Gastroesophageal sphincter (tissue), 4 donors: ENCODE data around the gene EIF4E2. TPM values are rescaled to one million over a fixed set of nuclear protein-coding genes. Genes with fewer than 3 reads are reported as not detected.

ENCODE experiments used
- ATAC-seq: fragments of 150-250 bp; one replicate; pipeline ENCODE4 v1.9.1; 2016; ENCODE audit warnings: mild to moderate bottlenecking, moderate library complexity
- H3K27ac ChIP-seq, 4 donors: fragments of 200-600 bp; sonication (generic) in 3 of 4; 1 replicate in 3 of 4; 2 replicates in 1 of 4; pipeline ENCODE4 v1.5.1; 2016 to 2019
- H3K27me3 ChIP-seq: fragments of 200-600 bp; sonication (generic); one replicate; pipeline ENCODE4 v1.5.1; 2019
- H3K36me3 ChIP-seq, 2 donors: fragments of 200-600 bp; sonication (generic); one replicate each; pipeline ENCODE4 v1.5.1; 2019; ENCODE audit warnings: control low read depth in 1 of 2
- H3K4me1 ChIP-seq, 3 donors: fragments of 200-600 bp; sonication (generic); 1 replicate in 2 of 3; 2 replicates in 1 of 3; pipeline ENCODE4 v1.5.1; 2016 to 2019; ENCODE audit warnings: control low read depth in 2 of 3
- H3K4me3 ChIP-seq, 2 donors: fragments of 200-600 bp; sonication (generic); one replicate each; pipeline ENCODE4 v1.5.1; 2019; ENCODE audit warnings: mild to moderate bottlenecking in 1 of 2, moderate library complexity in 1 of 2
- H3K9me3 ChIP-seq, 3 donors: fragments of 200-600 bp; sonication (generic); one replicate each; pipeline ENCODE4 v1.5.1; 2017 to 2019; ENCODE audit warnings: control low read depth in 2 of 3
- CTCF ChIP-seq, 4 experiments: fragments of 200-600 bp in 2 of 4; fragments of 450-650 bp in 2 of 4; sonication (generic) in 1 of 4; IDR thresholded peaks; one replicate each; pipeline ENCODE4 v1.5.1; 2017 to 2019; ENCODE audit warnings: antibody characterized with exemption in 4 of 4, mild to moderate bottlenecking in 2 of 4, moderate library complexity in 2 of 4
- EP300 ChIP-seq: sonication (generic); formaldehyde crosslinking; IDR thresholded peaks from one replicate; pipeline ENCODE4 v1.6.1; 2017; ENCODE audit warnings: antibody characterized with exemption, mild to moderate bottlenecking
- POLR2A ChIP-seq, 2 donors: fragments of 450-650 bp; IDR thresholded peaks; one replicate each; pipeline ENCODE4 v1.6.1; 2017; ENCODE audit warnings: antibody characterized with exemption in 2 of 2, mild to moderate bottlenecking in 2 of 2, moderate library complexity in 1 of 2
- POLR2AphosphoS5 ChIP-seq: sonication (generic); formaldehyde crosslinking; IDR thresholded peaks from one replicate; pipeline ENCODE4 v1.6.1; 2017; ENCODE audit warnings: antibody characterized with exemption
- WGBS, 2 donors: methylation state at CpG; one replicate each; pipeline ENCODE4 v1.1.5; 2018; ENCODE audit warnings: low coverage in 1 of 2; 5-methylcytosine and 5-hydroxymethylcytosine counted together
- total RNA-seq, 4 donors: library from RNA; depleted of rRNA; stranded (reverse); fragments of >200 nt; gene quantifications; one replicate each; pipeline ENCODE4 v1.1.0, GENCODE V29; 2016

EIF4E2 gene
- total RNA-seq, 4 donors from 2014 or later = 41.6 to 61.6 (median 51.1) TPM

- Histone ChIP-seq H3K36me3 (no peaks in the 10 kb centered on the region), H3K4me1 (peaks cover 0 to 44% (median 25%) of the 10 kb centered on the region in 3 donors), H3K27ac (no peak overlapping the region), H3K27me3 (peaks cover 81% of the 10 kb centered on the region), H3K4me3 (peak overlapping the region in 1 of 2 donors; percentile 40), H3K9me3 (no peaks in the 10 kb centered on the region)
- TF ChIP-seq CTCF (IDR thresholded peaks at IDR 0.05) (peak in 1 of 4 experiments; percentile 18), EP300 (no peak), POLR2AphosphoS5 (no peak)
- 20% methylated on average over 1 of the region's 75 CpGs; no CpG with 5 or more reads in 1 of the 2 donors for WGBS, 2 donors
- no peak for ATAC-seq
Observed at GRCh38 chr2:232523682-232524597, 26.5 kb upstream of the EIF4E2 start.

- no peak overlapping the region for H3K27ac ChIP-seq
- H3K36me3 ChIP-seq = no peaks in the 10 kb centered on the region
- H3K27me3 ChIP-seq = peaks cover 74% of the 10 kb centered on the region
- TF ChIP-seq POLR2A (IDR thresholded peaks at IDR 0.05) (no peak), CTCF (IDR thresholded peaks at IDR 0.05) (no peak), POLR2AphosphoS5 (no peak), EP300 (no peak)
- H3K9me3 ChIP-seq = no peaks in the 10 kb centered on the region
- WGBS, 2 donors = 100% methylated on average over 1 of the region's 6 CpGs; no CpG with 5 or more reads in 1 of the 2 donors
- H3K4me3 ChIP-seq = no peak overlapping the region
- H3K4me1 ChIP-seq = peaks cover 0 to 44% (median 25%) of the 10 kb centered on the region in 3 donors
- no peak for ATAC-seq
Observed at GRCh38 chr2:232524771-232525170, 25.7 kb upstream of the EIF4E2 start.

- no peaks in the 10 kb centered on the region for H3K9me3 ChIP-seq
- TF ChIP-seq EP300 (no peak), POLR2AphosphoS5 (no peak), CTCF (IDR thresholded peaks at IDR 0.05) (no peak), POLR2A (IDR thresholded peaks at IDR 0.05) (no peak)
- no peaks in the 10 kb centered on the region for H3K36me3 ChIP-seq
- no peak overlapping the region for H3K4me3 ChIP-seq
- peaks cover 74% of the 10 kb centered on the region for H3K27me3 ChIP-seq
- H3K27ac ChIP-seq = no peak overlapping the region
- no CpG with 5 or more reads among the region's 14 CpGs for WGBS, 2 donors
- ATAC-seq = no peak
- peaks cover 0 to 44% (median 25%) of the 10 kb centered on the region in 3 donors for H3K4me1 ChIP-seq
Observed at GRCh38 chr2:232525199-232525598, 25.3 kb upstream of the EIF4E2 start.

GRCh38 chr2:232525791-232526371 is 24.6 kb upstream of the EIF4E2 start, which contains the start of gene CHRND:
CHRND (plus strand) TSS chr2:232526160; CDS start chr2:232526216, 56 bp downstream.
- H3K4me1 ChIP-seq = peaks cover 0 to 44% (median 25%) of the 10 kb centered on the region in 3 donors
- no peaks in the 10 kb centered on the region for H3K9me3 ChIP-seq
- no peak within 1 kb of the TSS for H3K4me3 ChIP-seq
- 51% methylated on average over 2 of the region's 18 CpGs; no CpG with 5 or more reads in 1 of the 2 donors for WGBS, 2 donors
- no peaks in the 10 kb centered on the region for H3K36me3 ChIP-seq
- H3K27me3 ChIP-seq = peaks cover 67% of the 10 kb centered on the region
- TF ChIP-seq POLR2A (IDR thresholded peaks at IDR 0.05) = no peak
- ATAC-seq = no peak
- no peak within 1 kb of the TSS for H3K27ac ChIP-seq

- ATAC-seq = no peak
- Histone ChIP-seq H3K4me3 (no peak overlapping the region), H3K27ac (no peak overlapping the region), H3K9me3 (no peaks in the 10 kb centered on the region), H3K4me1 (peaks cover 0 to 44% (median 25%) of the 10 kb centered on the region in 3 donors), H3K27me3 (peaks cover 61% of the 10 kb centered on the region), H3K36me3 (no peaks in the 10 kb centered on the region)
- 86% methylated on average over 1 of the region's 13 CpGs; no CpG with 5 or more reads in 1 of the 2 donors for WGBS, 2 donors
- no peak for TF ChIP-seq EP300
- TF ChIP-seq CTCF (IDR thresholded peaks at IDR 0.05) = no peak
- no peak for TF ChIP-seq POLR2AphosphoS5
- no peak for TF ChIP-seq POLR2A (IDR thresholded peaks at IDR 0.05)
Observed at GRCh38 chr2:232526372-232526941, 24.0 kb upstream of the EIF4E2 start.
